ENCODE measurements around the gene TMEM135. TPM values are rescaled to one million over a fixed set of nuclear protein-coding genes. Genes with fewer than 3 reads are reported as not detected.

TMEM135 gene
- total RNA-seq, 1 donor from 2014 or later = 36.0 TPM

DNA sequence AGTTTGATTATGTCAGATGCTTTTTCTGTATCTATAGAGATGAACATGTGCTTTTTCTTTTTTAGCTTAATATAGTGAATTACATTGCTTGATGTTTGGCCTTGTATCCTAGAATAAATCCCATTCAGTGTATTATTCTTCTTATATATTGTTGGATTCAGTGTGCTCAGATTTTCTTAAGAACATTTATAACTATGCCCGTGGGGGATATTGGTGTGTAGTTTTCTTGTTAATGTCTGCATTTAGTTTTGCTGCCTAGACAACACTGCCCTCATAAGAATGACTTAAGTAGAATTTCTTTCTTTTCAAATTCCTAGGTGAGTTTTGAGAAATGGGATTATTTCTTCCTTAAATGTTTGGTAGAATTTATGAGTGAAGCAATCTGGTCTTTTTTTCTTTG lies 98.5 kb downstream of the TMEM135 start:
- Mint-ChIP-seq H3K4me3 (no peak overlapping the region), H3K4me1 (no peaks in the 10 kb centered on the region), H3K27ac (no peak overlapping the region), H3K9me3 (peaks cover 37% of the 10 kb centered on the region), H3K27me3 (ENCODE audit: low read depth) (no peaks in the 10 kb centered on the region), H3K36me3 (peaks cover 18% of the 10 kb centered on the region)
- DNase-seq (ENCODE audit: low spot score in 2 of 2, unreplicated experiment in 2 of 2) = no peak
- TF ChIP-seq, protein P1, sequence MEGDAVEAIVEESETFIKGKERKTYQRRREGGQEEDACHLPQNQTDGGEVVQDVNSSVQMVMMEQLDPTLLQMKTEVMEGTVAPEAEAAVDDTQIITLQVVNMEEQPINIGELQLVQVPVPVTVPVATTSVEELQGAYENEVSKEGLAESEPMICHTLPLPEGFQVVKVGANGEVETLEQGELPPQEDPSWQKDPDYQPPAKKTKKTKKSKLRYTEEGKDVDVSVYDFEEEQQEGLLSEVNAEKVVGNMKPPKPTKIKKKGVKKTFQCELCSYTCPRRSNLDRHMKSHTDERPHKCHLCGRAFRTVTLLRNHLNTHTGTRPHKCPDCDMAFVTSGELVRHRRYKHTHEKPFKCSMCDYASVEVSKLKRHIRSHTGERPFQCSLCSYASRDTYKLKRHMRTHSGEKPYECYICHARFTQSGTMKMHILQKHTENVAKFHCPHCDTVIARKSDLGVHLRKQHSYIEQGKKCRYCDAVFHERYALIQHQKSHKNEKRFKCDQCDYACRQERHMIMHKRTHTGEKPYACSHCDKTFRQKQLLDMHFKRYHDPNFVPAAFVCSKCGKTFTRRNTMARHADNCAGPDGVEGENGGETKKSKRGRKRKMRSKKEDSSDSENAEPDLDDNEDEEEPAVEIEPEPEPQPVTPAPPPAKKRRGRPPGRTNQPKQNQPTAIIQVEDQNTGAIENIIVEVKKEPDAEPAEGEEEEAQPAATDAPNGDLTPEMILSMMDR (IDR thresholded peaks at IDR 0.05; ENCODE audit: unreplicated experiment) = no peak

DNA sequence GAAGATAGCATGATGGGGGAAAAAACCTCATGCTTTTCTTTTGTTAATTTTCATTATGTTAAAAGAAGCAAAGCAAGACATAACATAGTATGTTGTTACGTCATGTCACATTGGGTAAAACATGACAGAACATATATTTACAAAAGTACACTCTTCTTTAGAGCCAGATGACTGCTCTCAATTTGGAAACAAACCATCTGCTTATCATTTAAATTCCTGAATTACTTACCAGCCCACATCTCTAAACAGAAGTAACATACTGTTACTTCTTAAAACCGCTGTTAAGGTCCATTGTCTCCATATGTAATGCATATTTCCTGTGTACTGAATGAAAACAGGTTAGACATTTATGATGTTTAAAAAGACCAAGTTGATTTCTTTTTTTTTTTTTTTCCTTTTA lies 100.0 kb downstream of the TMEM135 start:
- no peaks in the 10 kb centered on the region for H3K27me3 Mint-ChIP-seq (ENCODE audit: low read depth)
- DNase-seq (ENCODE audit: low spot score in 2 of 2, unreplicated experiment in 2 of 2) = no peak
- TF ChIP-seq, protein P1 (IDR thresholded peaks at IDR 0.05; ENCODE audit: unreplicated experiment) = no peak
- peaks cover 18% of the 10 kb centered on the region for H3K36me3 Mint-ChIP-seq
- no peak overlapping the region for H3K27ac Mint-ChIP-seq
- H3K9me3 Mint-ChIP-seq = peaks cover 37% of the 10 kb centered on the region
- H3K4me3 Mint-ChIP-seq = no peak overlapping the region
- no peaks in the 10 kb centered on the region for H3K4me1 Mint-ChIP-seq

DNA sequence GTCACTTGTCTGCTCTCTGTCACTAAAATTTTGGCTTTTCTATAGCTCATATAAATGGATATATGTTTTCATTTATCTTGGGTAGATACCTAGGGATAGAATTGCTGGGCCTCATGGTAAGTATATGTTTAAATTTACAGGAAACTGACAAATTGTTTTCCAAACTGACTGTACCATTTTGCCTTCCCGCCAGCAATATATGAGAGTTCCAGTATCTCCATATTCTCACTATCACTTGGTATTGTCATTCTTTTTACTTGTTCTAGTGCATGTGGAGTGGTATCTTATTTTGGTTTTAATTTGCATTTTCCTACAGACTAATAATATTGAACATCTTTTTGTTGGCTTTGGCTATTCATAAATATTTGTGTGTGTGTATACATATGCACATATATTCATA lies 101.7 kb downstream of the TMEM135 start:
- TF ChIP-seq, protein P1 (IDR thresholded peaks at IDR 0.05; ENCODE audit: unreplicated experiment) = no peak
- Mint-ChIP-seq H3K36me3 (peaks cover 15% of the 10 kb centered on the region), H3K4me3 (no peak overlapping the region), H3K4me1 (peaks cover 4% of the 10 kb centered on the region), H3K9me3 (peaks cover 32% of the 10 kb centered on the region), H3K27me3 (ENCODE audit: low read depth) (no peaks in the 10 kb centered on the region), H3K27ac (no peak overlapping the region)
- no peak for DNase-seq (ENCODE audit: low spot score in 2 of 2, unreplicated experiment in 2 of 2)

DNA sequence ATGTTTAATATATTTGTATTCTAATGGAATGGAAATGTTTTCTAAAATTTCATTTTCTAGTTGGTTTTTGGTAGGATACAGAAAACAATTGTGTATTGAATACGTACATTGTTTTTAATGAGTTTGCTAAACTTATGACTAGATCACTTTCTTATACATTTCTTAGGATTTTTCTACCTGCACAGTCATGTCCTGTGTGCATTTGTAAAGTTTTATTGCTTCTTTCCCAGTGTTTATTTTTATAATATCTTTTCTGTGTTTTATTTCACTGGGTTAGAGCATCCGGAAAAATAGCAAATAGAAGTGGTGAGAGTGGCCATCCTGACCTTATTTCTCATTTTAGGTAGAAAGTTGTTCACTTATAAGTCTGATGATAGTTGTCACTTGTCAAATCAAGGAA lies 103.6 kb downstream of the TMEM135 start:
- TF ChIP-seq, protein P1 (IDR thresholded peaks at IDR 0.05; ENCODE audit: unreplicated experiment) = no peak
- Mint-ChIP-seq H3K27ac (no peak overlapping the region), H3K4me1 (peaks cover 4% of the 10 kb centered on the region), H3K27me3 (ENCODE audit: low read depth) (no peaks in the 10 kb centered on the region), H3K9me3 (peaks cover 37% of the 10 kb centered on the region), H3K36me3 (peaks cover 15% of the 10 kb centered on the region), H3K4me3 (no peak overlapping the region)
- no peak for DNase-seq (ENCODE audit: low spot score in 2 of 2, unreplicated experiment in 2 of 2)

DNA sequence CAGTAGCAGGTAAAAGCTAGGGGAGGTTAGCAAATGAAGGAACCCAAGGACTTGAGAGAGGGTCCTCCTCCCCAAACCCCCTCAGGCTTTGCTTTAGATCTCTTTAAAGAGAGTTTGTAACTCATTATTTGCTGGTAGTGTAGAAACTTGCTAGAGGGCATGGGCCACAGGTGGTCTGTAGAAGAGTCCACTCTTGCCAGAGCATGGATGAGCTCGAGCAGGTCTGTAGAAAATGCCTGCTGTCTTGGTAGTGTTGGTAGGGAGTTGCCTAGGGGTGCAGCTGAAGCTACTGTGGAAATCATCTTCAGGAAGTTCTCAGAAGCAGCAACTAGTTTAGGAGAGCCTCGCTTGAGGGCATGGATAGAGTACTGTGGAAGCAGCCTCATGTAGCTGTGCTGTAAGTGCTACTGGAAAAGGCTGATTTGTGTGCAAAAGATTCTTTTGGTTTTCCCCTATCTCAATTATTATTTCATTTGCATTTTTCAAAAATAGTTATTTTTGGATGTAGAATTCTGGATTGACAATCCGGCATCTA lies 104.3 kb downstream of the TMEM135 start:
- Mint-ChIP-seq H3K4me1 (peaks cover 4% of the 10 kb centered on the region), H3K9me3 (peaks cover 29% of the 10 kb centered on the region), H3K27ac (no peak overlapping the region), H3K27me3 (ENCODE audit: low read depth) (no peaks in the 10 kb centered on the region), H3K36me3 (peaks cover 15% of the 10 kb centered on the region), H3K4me3 (no peak overlapping the region)
- no peak for DNase-seq (ENCODE audit: low spot score in 2 of 2, unreplicated experiment in 2 of 2)
- TF ChIP-seq, protein P1 (IDR thresholded peaks at IDR 0.05; ENCODE audit: unreplicated experiment) = no peak

DNA sequence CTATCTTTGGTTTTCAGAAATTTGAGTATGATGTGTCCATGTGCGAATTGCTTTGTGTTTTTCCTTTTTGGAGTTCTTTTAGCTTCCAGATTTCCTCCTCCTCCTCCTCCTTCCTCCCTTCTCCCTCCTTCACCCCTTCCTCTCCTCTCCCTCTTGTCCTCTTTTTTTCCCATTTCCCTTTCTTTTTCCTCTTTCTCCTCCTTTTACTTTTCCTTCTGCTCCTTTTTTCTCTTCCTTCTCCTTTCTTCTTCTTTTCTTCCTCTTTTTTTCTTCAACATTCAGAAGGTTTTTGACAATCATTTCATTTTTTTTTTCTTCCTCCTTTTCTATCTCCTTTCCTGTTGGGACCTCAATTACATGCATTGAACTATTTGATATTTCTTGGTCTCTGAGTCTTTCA lies 104.9 kb downstream of the TMEM135 start:
- Mint-ChIP-seq H3K36me3 (peaks cover 15% of the 10 kb centered on the region), H3K4me3 (no peak overlapping the region), H3K27me3 (ENCODE audit: low read depth) (no peaks in the 10 kb centered on the region), H3K9me3 (peaks cover 28% of the 10 kb centered on the region), H3K4me1 (peaks cover 4% of the 10 kb centered on the region), H3K27ac (no peak overlapping the region)
- DNase-seq (ENCODE audit: low spot score in 2 of 2, unreplicated experiment in 2 of 2) = no peak
- TF ChIP-seq, protein P1 (IDR thresholded peaks at IDR 0.05; ENCODE audit: unreplicated experiment) = no peak

Data from mesothelial cell of epicardium (in vitro differentiated cells).